Activated T-cell treated with anti-CD3 and anti-CD28 coated beads, Interleukin-2, amount 50 U/mL, for 1 hour (primary cell): ENCODE data around the gene SALL1.

Experiments used
- DNase-seq: peaks from one replicate; pipeline ENCODE4 v3.0.0-alpha.2; 2020

Gene SALL1

GRCh38 chr16:51107742-51108141, 43.3 kb downstream of the SALL1 start:
- DNase-seq: no peak

GRCh38 chr16:51106535-51106934, 44.5 kb downstream of the SALL1 start:
- DNase-seq: no peak

- DNase-seq: no peak
Measured at GRCh38 chr16:51103590-51103989, 47.5 kb downstream of the SALL1 start.

GRCh38 chr16:51097729-51098128, 53.3 kb downstream of the SALL1 start:
- DNase-seq: no peak

GRCh38 chr16:51095890-51096626, 55.0 kb downstream of the SALL1 start:
- no peak for DNase-seq

- DNase-seq: no peak
Measured at GRCh38 chr16:51095084-51095881, 55.8 kb downstream of the SALL1 start.

- DNase-seq: no peak
Measured at GRCh38 chr16:51093726-51094280, 57.3 kb downstream of the SALL1 start.
